Omental fat pad (tissue), 4 donors: ENCODE results near the gene PTCH1. TPM values are rescaled to one million over a fixed set of nuclear protein-coding genes. Genes with fewer than 3 reads are reported as not detected.

Source experiments
- ATAC-seq: fragments of 150-250 bp; one replicate; pipeline ENCODE4 v1.9.1; 2016; ENCODE audit warnings: mild to moderate bottlenecking, moderate library complexity; ENCODE audit not compliant: low FRiP score
- DNase-seq: peaks from one replicate; pipeline ENCODE4 v3.0.0-alpha.2; 2019; ENCODE audit warnings: low spot score
- CTCF ChIP-seq, 3 donors: fragments of 450-650 bp; IDR thresholded peaks; one replicate each; pipeline ENCODE4 v1.5.1; 2016 to 2017; ENCODE audit warnings: antibody characterized with exemption in 3 of 3, mild to moderate bottlenecking in 3 of 3, moderate library complexity in 2 of 3
- total RNA-seq, 4 donors: library from RNA; depleted of rRNA; stranded (reverse); fragments of >200 nt; gene quantifications; one replicate each; pipeline ENCODE4 v1.1.0, GENCODE V29; 2016

The PTCH1 gene
- total RNA-seq, 4 donors from 2014 or later: 3.1 to 14.2 (median 7.9) TPM

DNA sequence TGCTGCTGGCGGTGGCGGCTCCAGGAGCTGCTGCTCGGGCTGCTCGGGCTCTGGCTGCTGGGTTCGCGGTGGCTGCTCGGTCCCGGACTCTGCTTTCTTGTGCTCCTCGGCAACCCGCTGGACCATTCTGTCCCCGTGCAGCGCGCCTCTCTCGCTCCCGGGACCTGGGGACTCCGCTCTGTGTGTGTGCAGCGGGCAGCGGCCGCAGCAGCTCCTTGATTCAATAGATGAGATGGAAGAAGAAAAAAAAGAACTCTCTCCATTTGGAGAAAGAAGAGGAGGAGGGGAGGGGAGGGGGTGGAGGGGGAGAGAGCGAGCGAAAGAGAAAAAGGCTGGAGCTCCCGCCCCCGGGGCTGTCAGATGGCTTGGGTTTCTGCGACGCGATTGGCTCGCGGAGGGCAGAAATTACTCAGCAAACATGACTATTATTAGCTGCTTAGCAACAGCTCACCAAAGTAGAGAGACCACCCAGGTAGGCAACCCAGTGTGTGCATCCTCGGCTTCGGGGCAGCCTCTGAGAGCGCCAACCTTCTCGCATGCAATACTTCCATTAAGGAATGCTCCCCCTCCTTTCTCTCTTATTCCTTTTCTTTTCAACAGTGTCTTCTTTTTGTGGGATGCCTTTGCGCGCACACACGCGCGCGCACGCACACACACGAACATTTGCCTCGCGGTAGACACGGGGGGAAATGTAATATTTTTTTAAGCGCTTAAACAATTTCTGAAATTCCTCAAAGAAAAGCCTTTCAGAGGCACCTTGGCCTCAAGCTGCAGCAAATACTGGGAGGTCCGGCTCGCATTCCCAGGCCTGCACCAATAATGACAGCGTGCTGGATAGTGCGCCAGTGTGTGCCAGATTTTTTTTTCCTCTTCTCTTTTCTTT, 7.6 kb downstream of the PTCH1 start:
- no peak for TF ChIP-seq CTCF (IDR thresholded peaks at IDR 0.05)
- peak; percentile 64 for DNase-seq
- ATAC-seq: peak; percentile 48

DNA sequence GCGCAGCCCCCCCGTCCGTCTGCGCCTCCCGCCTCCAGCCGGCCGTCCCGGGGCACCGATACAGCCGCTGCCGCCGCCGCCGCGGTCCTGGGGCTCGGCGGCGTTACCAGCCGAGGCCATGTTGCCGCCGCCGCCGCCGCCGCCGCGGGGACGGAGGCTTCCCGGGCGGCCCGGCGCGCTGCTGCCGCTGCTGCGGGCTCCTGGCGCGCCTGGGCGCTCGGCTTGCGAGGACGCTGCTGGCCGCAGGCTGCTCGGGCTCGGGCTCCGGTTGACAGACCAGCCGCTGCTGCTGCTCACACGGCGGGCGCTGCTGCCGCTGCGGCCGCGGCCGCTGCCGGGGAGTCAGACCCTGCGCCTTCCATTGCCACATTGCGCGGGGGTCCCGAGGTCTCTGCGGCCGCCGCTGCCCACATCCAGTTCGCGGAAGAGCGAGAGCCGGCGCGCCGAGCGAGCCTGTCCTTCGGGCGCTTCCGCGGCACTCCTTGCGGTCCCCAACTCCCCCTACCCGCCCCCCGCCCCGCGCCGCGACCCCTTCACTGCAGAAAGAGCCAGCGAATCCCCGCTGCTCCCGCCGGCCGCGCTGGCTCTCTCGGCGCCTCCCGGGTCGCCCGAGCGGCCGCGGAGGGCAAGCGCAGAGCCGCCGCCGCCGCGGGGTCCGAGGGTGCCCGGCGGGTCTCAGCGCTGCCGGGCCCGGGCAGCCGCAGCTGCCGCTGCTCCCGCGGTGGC, 8.4 kb downstream of the PTCH1 start:
- TF ChIP-seq CTCF (IDR thresholded peaks at IDR 0.05): no peak
- ATAC-seq (no peak), DNase-seq (no peak)

- ATAC-seq (no peak), DNase-seq (no peak)
- no peak for TF ChIP-seq CTCF (IDR thresholded peaks at IDR 0.05)
Observed at GRCh38 chr9:95507464-95508241, 9.1 kb downstream of the PTCH1 start.

DNA sequence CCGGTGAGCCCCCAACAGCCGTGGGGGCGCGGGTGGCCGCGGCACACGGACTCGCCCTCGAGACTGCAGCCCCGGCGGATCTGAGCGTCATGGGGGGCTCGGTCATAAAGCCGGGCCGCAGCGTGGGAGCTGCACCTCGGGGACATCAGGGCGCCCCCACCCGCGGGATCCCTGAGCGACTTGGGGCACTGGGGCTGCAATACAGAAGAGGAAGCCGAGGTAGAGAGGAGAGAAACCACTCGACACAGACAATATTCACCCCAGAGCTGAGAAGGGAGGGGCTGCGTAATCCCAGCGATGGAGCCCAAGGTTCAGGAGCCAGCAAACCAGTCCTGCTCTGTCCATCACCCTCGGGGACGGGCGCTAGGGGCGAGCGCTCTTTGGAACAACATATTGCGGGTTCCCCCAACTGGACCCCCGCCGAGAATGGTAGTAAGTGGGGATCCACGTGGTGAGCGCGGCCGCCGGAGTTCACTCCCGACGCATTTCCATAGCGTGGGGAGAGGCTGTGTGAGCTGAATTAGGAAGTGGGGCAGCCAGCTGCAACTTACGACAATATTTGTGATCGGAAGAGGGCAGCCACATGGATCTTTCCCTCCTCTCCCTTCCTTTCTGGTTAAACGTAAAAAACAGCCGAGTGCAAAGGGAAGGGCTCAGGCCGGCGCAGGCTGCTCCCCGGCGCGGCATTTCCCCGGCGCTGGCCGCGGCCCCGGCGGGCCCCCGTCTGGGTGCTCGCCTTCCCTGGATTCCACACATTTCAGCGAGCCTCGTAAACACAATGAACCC, 9.9 kb downstream of the PTCH1 start:
- no peak for ATAC-seq
- TF ChIP-seq CTCF (IDR thresholded peaks at IDR 0.05): no peak
- no peak for DNase-seq

DNA sequence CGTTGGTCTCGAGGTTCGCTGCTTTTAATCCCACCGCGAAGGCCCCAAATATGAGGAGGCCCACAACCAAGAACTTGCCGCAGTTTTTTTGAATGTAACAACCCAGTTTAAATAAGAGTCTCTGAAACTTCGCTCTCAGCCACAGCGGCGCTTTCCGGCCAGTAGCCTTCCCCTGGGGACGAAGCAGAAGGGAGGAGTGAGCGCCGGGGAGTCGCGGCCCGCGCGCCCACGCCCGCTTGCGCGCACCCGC, 10.4 kb downstream of the PTCH1 start:
- DNase-seq: no peak
- no peak for TF ChIP-seq CTCF (IDR thresholded peaks at IDR 0.05)
- ATAC-seq: no peak

- no peak for ATAC-seq
- DNase-seq: no peak
- TF ChIP-seq CTCF (IDR thresholded peaks at IDR 0.05): no peak
Observed at GRCh38 chr9:95505717-95506427, 10.9 kb downstream of the PTCH1 start.
